Thyroid gland (tissue), 4 donors: ENCODE data around the gene JMY. TPM values are rescaled to one million over a fixed set of nuclear protein-coding genes. Genes with fewer than 3 reads are reported as not detected.

Experiments used
- DNase-seq, 2 donors: peaks; one replicate each; pipeline ENCODE4 v3.0.0-alpha.2; 2019
- H3K27ac ChIP-seq, 3 donors: fragments of 200-600 bp; sonication (generic); 1 replicate in 2 of 3; 2 replicates in 1 of 3; pipeline ENCODE4 v1.5.1; 2016 to 2019; ENCODE audit warnings: mild to moderate bottlenecking in 1 of 3, moderate library complexity in 1 of 3
- H3K27me3 ChIP-seq: fragments of 200-600 bp; sonication (generic); one replicate; pipeline ENCODE4 v1.5.1; 2019
- H3K36me3 ChIP-seq, 2 donors: fragments of 200-600 bp; sonication (generic); one replicate each; pipeline ENCODE4 v1.5.1; 2016 to 2019
- H3K4me1 ChIP-seq, 2 donors: fragments of 200-600 bp; sonication (generic); one replicate each; pipeline ENCODE4 v1.5.1; 2017 to 2019
- H3K4me3 ChIP-seq, 3 donors: fragments of 200-600 bp; sonication (generic); replicated peaks in 1 of 3; 1 replicate in 2 of 3; 2 replicates in 1 of 3; pipeline ENCODE4 v1.5.1; 2016; ENCODE audit warnings: mild to moderate bottlenecking in 1 of 3
- H3K9me3 ChIP-seq: fragments of 200-600 bp; sonication (generic); one replicate; pipeline ENCODE4 v1.5.1; 2017
- CTCF ChIP-seq, 6 experiments: fragments of 200-600 bp in 3 of 6; fragments of 450-650 bp in 3 of 6; sonication (generic) in 3 of 6; IDR thresholded peaks; one replicate each; pipeline ENCODE4 v1.5.1; 2016 to 2019; ENCODE audit warnings: antibody characterized with exemption in 6 of 6, mild to moderate bottlenecking in 2 of 6, inconsistent platforms in 1 of 6, moderate library complexity in 1 of 6
- POLR2A ChIP-seq, 2 donors: fragments of 450-650 bp; IDR thresholded peaks; one replicate each; pipeline ENCODE4 v1.6.1; 2017; ENCODE audit warnings: antibody characterized with exemption in 2 of 2, mild to moderate bottlenecking in 2 of 2, moderate library complexity in 1 of 2
- WGBS, 2 donors: methylation state at CpG; one replicate each; pipeline ENCODE4 v1.1.5; 2017; 5-methylcytosine and 5-hydroxymethylcytosine counted together
- intact Hi-C: fragments of 100-400 bp; cut with DNase I; formaldehyde crosslinking; loops from one replicate; pipeline ENCODE4 v1.15.1; 2023
- total RNA-seq, 4 donors: library from RNA; depleted of rRNA; stranded (reverse); fragments of >200 nt; gene quantifications; one replicate each; pipeline ENCODE4 v1.2.3, GENCODE V29; 2016

JMY gene
- total RNA-seq, 4 donors from 2014 or later: 29.7 to 48.5 (median 30.9) TPM

- no peaks in the 10 kb centered on the region for H3K36me3 ChIP-seq
- intact Hi-C loops: no loop called here
- no peak overlapping the region for H3K27ac ChIP-seq
- H3K27me3 ChIP-seq: no peaks in the 10 kb centered on the region
- 66 to 68% methylated on average over 3 of the region's 3 CpGs for WGBS, 2 donors
- DNase-seq: no peak
- TF ChIP-seq POLR2A (IDR thresholded peaks at IDR 0.05) (no peak), CTCF (IDR thresholded peaks at IDR 0.05) (no peak)
- H3K4me1 ChIP-seq: no peaks in the 10 kb centered on the region
- H3K9me3 ChIP-seq: no peaks in the 10 kb centered on the region
- H3K4me3 ChIP-seq: no peak overlapping the region
Measured at GRCh38 chr5:79205965-79206364, 30.0 kb upstream of the JMY start.

- 100% methylated on average over 3 of the region's 3 CpGs for WGBS, 2 donors
- TF ChIP-seq CTCF (IDR thresholded peaks at IDR 0.05) (no peak), POLR2A (IDR thresholded peaks at IDR 0.05) (no peak)
Measured at GRCh38 chr5:79206541-79206940, 29.4 kb upstream of the JMY start.

GRCh38 chr5:79209505-79209904, 26.4 kb upstream of the JMY start:
- H3K27ac ChIP-seq: no peak overlapping the region
- no peaks in the 10 kb centered on the region for H3K9me3 ChIP-seq
- H3K27me3 ChIP-seq: no peaks in the 10 kb centered on the region
- DNase-seq: no peak
- H3K36me3 ChIP-seq: no peaks in the 10 kb centered on the region
- no peaks in the 10 kb centered on the region for H3K4me1 ChIP-seq
- TF ChIP-seq POLR2A (IDR thresholded peaks at IDR 0.05) (no peak), CTCF (IDR thresholded peaks at IDR 0.05) (no peak)
- intact Hi-C loops: no loop called here
- H3K4me3 ChIP-seq: no peak overlapping the region

More at GRCh38 chr5:79206541-79206940, 29.4 kb upstream of the JMY start:
- Histone ChIP-seq H3K27ac (no peak overlapping the region), H3K4me1 (no peaks in the 10 kb centered on the region), H3K4me3 (no peak overlapping the region), H3K27me3 (no peaks in the 10 kb centered on the region), H3K9me3 (no peaks in the 10 kb centered on the region), H3K36me3 (no peaks in the 10 kb centered on the region)
- no peak for DNase-seq
- intact Hi-C loops: no loop called here

- H3K36me3 ChIP-seq: no peaks in the 10 kb centered on the region
- 89 to 91% methylated on average over 4 of the region's 4 CpGs for WGBS, 2 donors
- no peak overlapping the region for H3K4me3 ChIP-seq
- intact Hi-C loops: no loop called here
- no peaks in the 10 kb centered on the region for H3K4me1 ChIP-seq
- H3K27ac ChIP-seq: no peak overlapping the region
- TF ChIP-seq POLR2A (IDR thresholded peaks at IDR 0.05): no peak
- TF ChIP-seq CTCF (IDR thresholded peaks at IDR 0.05): no peak
- no peak for DNase-seq
- H3K9me3 ChIP-seq: no peaks in the 10 kb centered on the region
- no peaks in the 10 kb centered on the region for H3K27me3 ChIP-seq
Measured at GRCh38 chr5:79224286-79224984, 11.5 kb upstream of the JMY start.

GRCh38 chr5:79225026-79225425, 10.9 kb upstream of the JMY start:
- intact Hi-C loops: no loop called here
- no peak overlapping the region for H3K4me3 ChIP-seq
- TF ChIP-seq CTCF (IDR thresholded peaks at IDR 0.05) (no peak), POLR2A (IDR thresholded peaks at IDR 0.05) (no peak)
- WGBS, 2 donors: 75 to 82% methylated on average over 2 of the region's 2 CpGs
- no peaks in the 10 kb centered on the region for H3K27me3 ChIP-seq
- no peak for DNase-seq
- H3K9me3 ChIP-seq: no peaks in the 10 kb centered on the region
- H3K27ac ChIP-seq: no peak overlapping the region
- no peaks in the 10 kb centered on the region for H3K4me1 ChIP-seq
- H3K36me3 ChIP-seq: no peaks in the 10 kb centered on the region
